GM12878 (cell line): ENCODE measurements around the gene CTNNA2. TPM values are rescaled to one million over a fixed set of nuclear protein-coding genes. Genes with fewer than 3 reads are reported as not detected.

ENCODE experiments used
- ATAC-seq: fragments of 200-7000 bp; cut with Tn5 transposase; 3 replicates; pipeline ENCODE4 v1.9.1; 2020; ENCODE audit warnings: mild to moderate bottlenecking, moderate library complexity
- BruUV-seq: library from RNA; stranded (reverse); fragments of 400-500 nt; replicated peaks from 2 replicates; lab custom pipeline; 2021; lab: Mats Ljungman, UMichigan
- CTCF ChIA-PET: fragments of 300-600 bp; sonication (Branson Sonifier 250); formaldehyde crosslinking; extraction: SDS; loops from one replicate; lab custom pipeline; 2021; ENCODE audit warnings: inconsistent platforms; lab: Yijun Ruan, JAX
- POLR2A ChIA-PET: fragments of 350-600 bp; formaldehyde crosslinking; extraction: SDS; loops from one replicate; lab custom pipeline; 2021; ENCODE audit warnings: inconsistent platforms; lab: Charles Lee
- RAD21 ChIA-PET: fragments of 300-600 bp; sonication (Branson Sonifier 250); formaldehyde crosslinking; loops from one replicate; lab custom pipeline; 2023; ENCODE audit warnings: antibody characterized with exemption; ENCODE audit not compliant: unreplicated experiment; lab: Charles Lee
- SMC1A ChIA-PET: fragments of 300-600 bp; sonication (Branson Sonifier 250); formaldehyde crosslinking; loops from one replicate; lab custom pipeline; 2023; ENCODE audit not compliant: unreplicated experiment, uncharacterized antibody; lab: Charles Lee
- DNase-seq: peaks from one replicate; pipeline ENCODE4 v3.0.0-alpha.2; 2011; ENCODE audit warnings: low read depth, low spot score
- FAIRE-seq: peaks from 3 replicates; lab custom pipeline; 2011; peaks lifted over from hg19 to GRCh38; lab: Jason Lieb, UNC
- H2AFZ ChIP-seq: 2 replicates; pipeline ENCODE4 v1.6.0; 2011; ENCODE audit warnings: low read depth, low read length, control low read depth; ENCODE audit not compliant: control insufficient read depth
- H3K27ac ChIP-seq: 2 replicates; pipeline ENCODE4 v1.5.1; 2011; ENCODE audit warnings: control low read depth; ENCODE audit not compliant: control insufficient read depth, insufficient read depth
- H3K27me3 ChIP-seq, 2 experiments: replicated peaks in 1 of 2; 2 replicates each; pipeline versions ENCODE4 v1.6.0 to v1.6.1; 2011; ENCODE audit warnings: low read length in 1 of 2; ENCODE audit not compliant: control insufficient read depth in 2 of 2, insufficient read depth in 2 of 2
- H3K36me3 ChIP-seq, 2 experiments: 2 replicates each; pipeline ENCODE4 v1.5.1; 2011; ENCODE audit warnings: low read length in 1 of 2; ENCODE audit not compliant: control insufficient read depth in 2 of 2, insufficient read depth in 2 of 2
- H3K4me1 ChIP-seq: 2 replicates; pipeline ENCODE4 v1.6.1; 2011; ENCODE audit warnings: mild to moderate bottlenecking, low read length, moderate library complexity, mixed read lengths; ENCODE audit not compliant: control insufficient read depth, insufficient read depth
- H3K4me2 ChIP-seq: 2 replicates; pipeline ENCODE4 v1.6.0; 2011; ENCODE audit warnings: control low read depth; ENCODE audit not compliant: control insufficient read depth, insufficient read depth
- H3K4me3 ChIP-seq: fragments of 200-600 bp; sonication (generic); 2 replicates; pipeline ENCODE4 v1.5.1; 2016
- H3K79me2 ChIP-seq: 2 replicates; pipeline ENCODE4 v1.6.0; 2011; ENCODE audit warnings: low read length; ENCODE audit not compliant: control insufficient read depth, insufficient read depth
- H3K9ac ChIP-seq: 2 replicates; pipeline ENCODE4 v1.8.0; 2011; ENCODE audit warnings: low read length, control low read depth, mixed read lengths; ENCODE audit not compliant: control insufficient read depth, insufficient read depth
- H3K9me3 ChIP-seq: replicated peaks from 3 replicates; pipeline ENCODE4 v1.5.1; 2011; ENCODE audit warnings: mild to moderate bottlenecking, low read length; ENCODE audit not compliant: control insufficient read depth, insufficient read depth
- H4K20me1 ChIP-seq: 2 replicates; pipeline ENCODE4 v1.6.0; 2011; ENCODE audit not compliant: control insufficient read depth, insufficient read depth
- CHD2 ChIP-seq: IDR thresholded peaks from 2 replicates; pipeline ENCODE4 v1.6.1; 2011; ENCODE audit warnings: low read depth, low read length, improper control_type of control experiment, borderline replicate concordance
- DPF2 ChIP-seq: fragments of 450-650 bp; IDR thresholded peaks from 2 replicates; pipeline ENCODE4 v1.6.1; 2017; ENCODE audit warnings: mild to moderate bottlenecking
- ETV6 ChIP-seq, 2 experiments: fragments of 450-650 bp in 1 of 2; IDR thresholded peaks in 1 of 2; conservative IDR thresholded peaks in 1 of 2; 2 replicates each; pipeline ENCODE4 v1.6.1; 2014; ENCODE audit warnings: antibody characterized with exemption in 1 of 2, borderline replicate concordance in 1 of 2, low read depth in 1 of 2, mild to moderate bottlenecking in 1 of 2, moderate library complexity in 1 of 2
- GABPA ChIP-seq: IDR thresholded peaks from 2 replicates; pipeline ENCODE4 v1.6.1; 2014; ENCODE audit warnings: antibody characterized with exemption, low read depth, mild to moderate bottlenecking, inconsistent platforms
- HDGF ChIP-seq: fragments of 450-650 bp; IDR thresholded peaks from 2 replicates; pipeline ENCODE4 v1.6.1; 2016; ENCODE audit warnings: antibody characterized with exemption
- LARP7 ChIP-seq: fragments of 450-650 bp; IDR thresholded peaks from 2 replicates; pipeline ENCODE4 v1.6.1; 2017; ENCODE audit warnings: mild to moderate bottlenecking
- NBN ChIP-seq: fragments of 450-650 bp; IDR thresholded peaks from 2 replicates; pipeline ENCODE4 v1.6.1; 2016
- NFYA ChIP-seq: IDR thresholded peaks from 2 replicates; pipeline ENCODE4 v1.6.1; 2011; ENCODE audit warnings: low read depth, mild to moderate bottlenecking, low read length, improper control_type of control experiment, borderline replicate concordance
- RUNX3 ChIP-seq: IDR thresholded peaks from 2 replicates; pipeline ENCODE4 v1.6.1; 2012; ENCODE audit warnings: low read length, inconsistent platforms
- SIX5 ChIP-seq: IDR thresholded peaks from 2 replicates; pipeline ENCODE4 v1.6.1; 2011; ENCODE audit warnings: mild to moderate bottlenecking, low read depth, low read length, moderate library complexity; ENCODE audit not compliant: severe bottlenecking
- SREBF1 ChIP-seq: IDR thresholded peaks from 2 replicates; pipeline ENCODE4 v1.6.1; 2012; ENCODE audit warnings: mild to moderate bottlenecking, low read length
- TAF1 ChIP-seq: IDR thresholded peaks from 2 replicates; pipeline ENCODE4 v1.6.1; 2011; ENCODE audit warnings: mild to moderate bottlenecking, low read depth, low read length, borderline replicate concordance
- TCF12 ChIP-seq: IDR thresholded peaks from 2 replicates; pipeline ENCODE4 v1.6.1; 2011; ENCODE audit warnings: low read depth, mild to moderate bottlenecking, low read length
- TCF7 ChIP-seq: IDR thresholded peaks from 2 replicates; pipeline ENCODE4 v1.6.1; 2014; ENCODE audit warnings: antibody characterized with exemption, borderline replicate concordance
- YY1 ChIP-seq: IDR thresholded peaks from 2 replicates; pipeline ENCODE4 v1.6.1; 2011; ENCODE audit warnings: low read depth, mild to moderate bottlenecking, low read length
- ZZZ3 ChIP-seq: IDR thresholded peaks from 2 replicates; pipeline ENCODE4 v1.6.1; 2011; ENCODE audit warnings: low read depth; ENCODE audit not compliant: control insufficient read depth, insufficient read length
- WGBS: methylation state at CpG from one replicate; pipeline ENCODE4 v1.1.6; 2016; ENCODE audit warnings: low lambda C conversion rate; ENCODE audit not compliant: insufficient replicate concordance, insufficient coverage; ENCODE audit errors: missing lambda C conversion rate; 5-methylcytosine and 5-hydroxymethylcytosine counted together
- in situ Hi-C: fragments of 300-500 bp; cut with MboI; formaldehyde crosslinking; loops from 9 replicates; pipeline ENCODE4 v1.14.3; 2018; ENCODE audit warnings: mixed read lengths
- intact Hi-C: fragments of 100-400 bp; cut with micrococcal nuclease; formaldehyde crosslinking; loops from one replicate; pipeline ENCODE4 v1.14.2; 2022; ENCODE audit not compliant: unreplicated experiment
- polyA plus RNA-seq, 11 experiments: library from polyadenylated mRNA; depleted of rRNA in 4 of 11; unstranded in 6 of 11; stranded (reverse) in 5 of 11; fragments of >200 nt; fragmentation: Nextera tagmentation in 4 of 11; fragmentation: Illumina TruSeq in 1 of 11; extraction: Ambion mirVana in 4 of 11; extraction: Trizol in 1 of 11; gene quantifications; 1 replicate in 1 of 11; 2 replicates in 10 of 11; pipeline versions ENCODE4 v1.2.1 to v1.2.3, GENCODE V29; 2011 to 2016; ENCODE audit warnings: inconsistent platforms in 2 of 11, missing spikeins in 2 of 11, low read depth in 1 of 11
- total RNA-seq, 4 experiments: library from RNA; depleted of rRNA in 3 of 4; stranded (reverse); fragments of >200 nt in 3 of 4; fragmentation: Illumina TruSeq in 1 of 4; extraction: Trizol in 1 of 4; gene quantifications; 2 replicates each; pipeline versions ENCODE4 v1.2.1 to v1.2.3, GENCODE V29; 2013 to 2021
- TF ChIP-seq, protein P1 (sequence below): fragments of 450-650 bp; IDR thresholded peaks from 2 replicates; pipeline ENCODE4 v1.6.1; 2017; ENCODE audit warnings: borderline replicate concordance
- TF ChIP-seq, protein P2 (sequence below): fragments of 450-650 bp; IDR thresholded peaks from 2 replicates; pipeline ENCODE4 v1.6.1; 2018; ENCODE audit warnings: borderline replicate concordance, mild to moderate bottlenecking; ENCODE audit not compliant: partially characterized antibody
- TF ChIP-seq, protein P3 (sequence below): IDR thresholded peaks from 2 replicates; pipeline ENCODE4 v1.6.1; 2012; ENCODE audit warnings: low read depth, low read length, improper control_type of control experiment

Gene CTNNA2
- total and polyA plus RNA-seq, 10 of the 15 experiments (the other 5 are each of a cell fraction or from before 2014, with no cell fraction given) = 2.4 to 36.2 (median 6.6) TPM

DNA sequence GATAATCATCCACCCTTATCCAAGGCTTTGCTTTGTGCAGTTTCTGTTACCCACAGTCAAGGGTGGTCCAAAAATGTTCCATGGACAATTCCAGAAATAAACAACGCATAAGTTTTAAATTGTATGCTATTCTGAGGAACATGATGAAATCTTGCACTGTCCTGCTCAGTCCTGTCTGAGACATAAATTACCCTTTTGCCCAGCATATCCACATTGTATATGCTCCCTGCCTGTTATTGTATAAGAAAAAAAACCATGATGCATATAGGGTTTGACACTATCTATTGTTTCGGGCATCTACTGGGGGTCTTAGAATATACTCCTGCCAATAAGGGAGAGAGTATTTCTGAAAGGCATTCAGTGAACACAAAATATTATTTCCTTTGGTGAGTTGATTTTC is 767.7 kb downstream of the CTNNA2 start:
- DNase-seq (no peak), FAIRE-seq (no peak), ATAC-seq (no peak)
- no TSS peak for BruUV-seq
- in situ Hi-C loops = no loop called here
- Histone ChIP-seq H3K27ac (no peak overlapping the region), H3K9ac (no peak overlapping the region), H2AFZ (no peak overlapping the region), H3K4me2 (no peak overlapping the region), H3K9me3 (no peaks in the 10 kb centered on the region), H3K4me3 (no peak overlapping the region), H4K20me1 (no peaks in the 10 kb centered on the region), H3K36me3 (no peaks in the 10 kb centered on the region), H3K4me1 (no peaks in the 10 kb centered on the region), H3K27me3 (no peaks in the 10 kb centered on the region), H3K79me2 (no peaks in the 10 kb centered on the region)
- WGBS = 49% methylated on average over 2 of the region's 2 CpGs
- ChIA-PET RAD21 (no interaction called here), SMC1A (no interaction called here), CTCF (no interaction called here), POLR2A (no interaction called here)
- intact Hi-C loops = no loop called here
- no peak for TF ChIP-seq TCF12
- TF ChIP-seq LARP7 = no peak
- TF ChIP-seq, protein P1, sequence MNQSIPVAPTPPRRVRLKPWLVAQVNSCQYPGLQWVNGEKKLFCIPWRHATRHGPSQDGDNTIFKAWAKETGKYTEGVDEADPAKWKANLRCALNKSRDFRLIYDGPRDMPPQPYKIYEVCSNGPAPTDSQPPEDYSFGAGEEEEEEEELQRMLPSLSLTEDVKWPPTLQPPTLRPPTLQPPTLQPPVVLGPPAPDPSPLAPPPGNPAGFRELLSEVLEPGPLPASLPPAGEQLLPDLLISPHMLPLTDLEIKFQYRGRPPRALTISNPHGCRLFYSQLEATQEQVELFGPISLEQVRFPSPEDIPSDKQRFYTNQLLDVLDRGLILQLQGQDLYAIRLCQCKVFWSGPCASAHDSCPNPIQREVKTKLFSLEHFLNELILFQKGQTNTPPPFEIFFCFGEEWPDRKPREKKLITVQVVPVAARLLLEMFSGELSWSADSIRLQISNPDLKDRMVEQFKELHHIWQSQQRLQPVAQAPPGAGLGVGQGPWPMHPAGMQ = no peak
- TF ChIP-seq, protein P2, sequence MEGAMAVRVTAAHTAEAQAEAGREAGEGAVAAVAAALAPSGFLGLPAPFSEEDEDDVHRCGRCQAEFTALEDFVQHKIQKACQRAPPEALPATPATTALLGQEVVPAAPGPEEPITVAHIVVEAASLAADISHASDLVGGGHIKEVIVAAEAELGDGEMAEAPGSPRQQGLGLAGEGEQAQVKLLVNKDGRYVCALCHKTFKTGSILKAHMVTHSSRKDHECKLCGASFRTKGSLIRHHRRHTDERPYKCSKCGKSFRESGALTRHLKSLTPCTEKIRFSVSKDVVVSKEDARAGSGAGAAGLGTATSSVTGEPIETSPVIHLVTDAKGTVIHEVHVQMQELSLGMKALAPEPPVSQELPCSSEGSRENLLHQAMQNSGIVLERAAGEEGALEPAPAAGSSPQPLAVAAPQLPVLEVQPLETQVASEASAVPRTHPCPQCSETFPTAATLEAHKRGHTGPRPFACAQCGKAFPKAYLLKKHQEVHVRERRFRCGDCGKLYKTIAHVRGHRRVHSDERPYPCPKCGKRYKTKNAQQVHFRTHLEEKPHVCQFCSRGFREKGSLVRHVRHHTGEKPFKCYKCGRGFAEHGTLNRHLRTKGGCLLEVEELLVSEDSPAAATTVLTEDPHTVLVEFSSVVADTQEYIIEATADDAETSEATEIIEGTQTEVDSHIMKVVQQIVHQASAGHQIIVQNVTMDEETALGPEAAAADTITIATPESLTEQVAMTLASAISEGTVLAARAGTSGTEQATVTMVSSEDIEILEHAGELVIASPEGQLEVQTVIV = no peak
- TF ChIP-seq ZZZ3 = no peak
- no peak for TF ChIP-seq YY1
- TF ChIP-seq, protein P3, sequence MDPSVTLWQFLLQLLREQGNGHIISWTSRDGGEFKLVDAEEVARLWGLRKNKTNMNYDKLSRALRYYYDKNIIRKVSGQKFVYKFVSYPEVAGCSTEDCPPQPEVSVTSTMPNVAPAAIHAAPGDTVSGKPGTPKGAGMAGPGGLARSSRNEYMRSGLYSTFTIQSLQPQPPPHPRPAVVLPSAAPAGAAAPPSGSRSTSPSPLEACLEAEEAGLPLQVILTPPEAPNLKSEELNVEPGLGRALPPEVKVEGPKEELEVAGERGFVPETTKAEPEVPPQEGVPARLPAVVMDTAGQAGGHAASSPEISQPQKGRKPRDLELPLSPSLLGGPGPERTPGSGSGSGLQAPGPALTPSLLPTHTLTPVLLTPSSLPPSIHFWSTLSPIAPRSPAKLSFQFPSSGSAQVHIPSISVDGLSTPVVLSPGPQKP = no peak
- TF ChIP-seq RUNX3 = no peak
- no peak for TF ChIP-seq ETV6 (conservative IDR thresholded peaks at IDR 0.05 in 1 of 2, IDR thresholded peaks at IDR 0.05 in 1 of 2; ENCODE audit: borderline replicate concordance in 1 of 2, low read depth in 1 of 2)
- TF ChIP-seq GABPA = no peak
- TF ChIP-seq TCF7 = no peak
- no peak for TF ChIP-seq SREBF1
- TF ChIP-seq HDGF = no peak
- no peak for TF ChIP-seq NBN
- TF ChIP-seq NFYA = no peak
- TF ChIP-seq CHD2 = no peak
- TF ChIP-seq TAF1 = no peak
- TF ChIP-seq SIX5 = no peak
- TF ChIP-seq DPF2 = no peak
